Measurements from ENCODE around the gene PECR.
"Not testable (repeated sequence)": the region's sequence is repeated elsewhere in the genome, so short reads cannot be mapped to it uniquely, and the experiment has no call there.

The PECR gene

DNA sequence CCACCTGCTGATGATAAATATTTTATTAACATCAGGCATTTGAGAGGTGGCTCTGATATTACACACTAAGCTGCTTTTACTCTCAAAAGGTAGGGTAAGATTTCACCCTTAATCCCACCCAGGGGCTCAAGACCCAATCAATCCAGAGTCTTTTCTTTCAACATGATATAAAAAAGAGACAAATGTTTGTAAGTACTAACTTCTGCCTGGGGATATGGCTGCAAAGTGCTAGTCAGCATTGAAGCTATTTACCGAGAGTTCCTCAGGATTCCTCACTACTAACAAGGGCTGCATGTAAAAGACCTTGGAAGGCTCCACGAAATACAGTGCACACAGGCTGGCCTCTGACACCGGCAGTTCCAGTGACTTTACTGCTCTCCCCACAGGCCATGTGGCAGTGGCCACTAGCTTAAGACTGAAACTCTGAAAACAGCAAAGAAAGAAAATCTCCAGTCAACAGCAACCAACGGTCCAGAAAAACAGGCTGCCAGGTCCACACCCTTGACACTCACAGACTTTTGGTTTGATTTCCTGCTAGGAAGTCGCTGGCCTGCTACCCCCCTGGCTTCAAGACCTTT, 79.4 kb downstream of the PECR start:
- no peak for DNase-seq (ENCODE audit: low spot score)

DNA sequence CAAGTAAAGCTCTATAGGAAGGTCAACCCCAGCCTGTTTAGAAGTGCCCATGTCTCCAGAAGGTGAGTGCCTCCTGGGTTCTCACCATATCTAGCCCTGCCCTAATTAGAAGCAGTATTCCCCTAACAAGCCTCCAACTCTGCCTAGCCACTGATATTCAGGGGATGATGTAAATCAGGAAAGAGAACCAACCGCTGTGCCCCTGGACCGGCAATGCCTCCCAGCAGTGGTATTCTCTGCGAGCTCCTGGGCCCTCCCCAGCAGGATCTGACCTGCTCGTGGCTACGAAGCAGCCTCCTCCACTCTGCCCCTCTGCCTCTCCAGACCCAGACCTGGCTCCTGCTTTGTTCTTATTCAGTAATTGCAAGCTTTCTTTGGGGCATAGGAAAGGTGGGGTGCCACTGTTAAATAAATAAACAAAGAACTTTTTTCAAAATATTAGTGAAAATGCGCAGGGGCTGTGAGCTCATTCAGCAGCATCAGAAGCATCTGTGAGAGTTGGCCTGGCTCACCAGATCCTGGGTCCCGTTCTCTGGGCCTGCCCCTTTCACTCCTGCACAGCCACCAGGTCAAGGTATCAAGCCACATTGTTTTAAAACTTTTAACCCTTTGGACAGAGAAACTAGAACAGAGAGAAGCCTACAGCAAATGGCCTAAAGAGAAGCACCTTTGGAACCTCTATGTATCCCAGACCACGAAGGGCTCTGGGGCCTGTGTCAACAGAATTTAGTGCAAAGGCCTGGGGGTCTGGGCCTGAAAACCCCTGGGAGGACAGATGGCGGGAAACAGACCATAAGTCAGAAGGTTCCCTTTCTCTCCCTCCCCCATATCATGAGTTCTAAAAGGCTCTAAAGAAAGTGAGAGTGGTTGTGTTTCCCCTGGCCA, 80.2 kb downstream of the PECR start:
- no peak for DNase-seq (ENCODE audit: low spot score)

DNA sequence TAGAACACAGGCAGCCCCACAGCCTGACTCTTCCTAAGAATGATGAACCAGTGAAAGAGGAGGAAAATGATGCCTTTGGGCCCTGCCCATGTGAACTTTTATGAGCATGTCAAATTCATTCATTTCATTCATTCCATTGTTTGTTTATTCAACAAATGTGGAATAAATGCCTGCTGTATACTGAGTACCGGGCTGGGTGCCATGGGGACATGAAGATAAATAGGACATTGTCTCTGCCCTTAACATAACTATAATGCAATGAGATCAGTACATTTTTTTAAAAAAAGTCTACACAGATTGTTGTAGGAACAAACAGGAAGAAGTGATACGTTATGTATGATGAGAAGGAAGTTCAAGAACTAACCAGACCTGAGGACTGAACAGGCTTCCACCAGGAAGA, 83.0 kb downstream of the PECR start:
- no peak for DNase-seq (ENCODE audit: low spot score)

DNA sequence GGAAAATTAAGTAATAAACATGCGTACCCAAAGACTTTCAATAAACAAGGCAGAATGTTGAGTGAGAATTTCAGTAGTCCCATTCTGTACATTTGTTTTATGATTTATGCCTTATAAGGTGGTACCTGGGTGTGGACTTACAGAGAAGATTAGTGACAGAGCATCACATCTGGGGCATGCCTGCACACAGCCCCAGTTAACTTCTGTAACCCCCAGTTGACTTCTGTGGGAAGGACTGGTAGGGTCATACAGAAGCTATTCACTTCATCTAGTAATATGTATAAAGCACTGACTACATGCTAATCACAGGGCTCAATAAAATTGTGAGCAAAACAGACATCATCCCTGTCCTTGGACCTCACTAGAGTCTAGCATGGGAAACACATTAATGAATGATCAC, 84.4 kb downstream of the PECR start:
- no peak for DNase-seq (ENCODE audit: low spot score)

DNA sequence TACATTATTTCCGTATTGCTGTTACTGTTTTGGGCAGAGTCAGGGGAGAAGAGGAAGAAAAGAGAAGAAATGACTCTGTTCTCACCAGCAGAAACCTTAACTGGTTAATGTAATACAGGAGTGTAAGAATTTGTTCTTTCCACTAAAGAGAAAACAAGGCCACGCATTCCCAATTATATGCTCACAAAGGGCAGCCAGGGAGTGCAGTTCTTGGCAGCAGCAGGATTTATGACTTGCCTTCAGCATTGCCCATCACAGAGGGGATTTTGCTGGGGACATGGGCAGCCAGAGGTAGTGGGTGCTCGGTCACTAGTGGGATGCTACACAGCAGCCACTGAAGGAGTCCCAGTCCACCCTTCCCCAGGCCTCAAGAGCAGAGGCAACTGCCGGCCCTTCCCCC, 86.7 kb downstream of the PECR start:
- no peak for DNase-seq (ENCODE audit: low spot score)

DNA sequence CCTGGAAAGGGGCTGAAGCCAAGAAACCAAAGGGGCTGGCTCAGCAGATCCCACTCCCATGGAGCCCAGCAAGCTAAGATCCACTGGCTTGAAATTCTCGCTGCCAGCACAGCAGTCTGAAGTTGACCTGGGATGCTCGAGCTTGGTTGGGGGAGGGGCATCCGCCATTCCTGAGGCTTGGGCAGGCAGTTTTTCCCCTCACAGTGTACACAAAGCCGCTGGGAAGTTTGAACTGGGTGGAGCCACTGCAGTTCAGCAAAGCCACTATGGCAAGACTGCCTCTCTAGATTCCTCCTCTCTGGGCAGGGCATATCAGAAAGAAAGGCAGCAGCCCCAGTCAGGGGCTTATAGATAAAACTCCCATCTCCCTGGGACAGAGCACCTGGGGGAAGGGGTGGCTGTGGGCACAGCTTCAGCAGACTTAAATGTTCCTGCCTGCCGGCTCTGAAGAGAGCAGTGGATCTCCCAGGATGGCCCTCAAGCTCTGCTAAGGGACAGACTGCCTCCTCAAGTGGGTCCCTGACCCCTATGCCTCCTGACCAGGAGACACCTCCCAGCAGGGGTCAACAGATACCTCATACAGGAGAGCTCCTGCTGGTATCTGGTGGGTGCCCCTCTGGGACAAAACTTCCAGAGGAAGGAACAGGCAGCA, 92.9 kb downstream of the PECR start:
- DNase-seq (ENCODE audit: low spot score): not testable (repeated sequence)

All from CD4-positive, alpha-beta T cell treated with Interleukin-2 at 100 ng/mL for 4 hours (primary cell).